ENCODE data around the gene ZBTB16. TPM values are rescaled to one million over a fixed set of nuclear protein-coding genes. Genes with fewer than 3 reads are reported as not detected.

The ZBTB16 gene
- total RNA-seq, 1 donor from 2014 or later, result 0.17 TPM

GRCh38 chr11:114063149-114063828 is 3.8 kb downstream of the ZBTB16 start:
- TF ChIP-seq CTCF (conservative IDR thresholded peaks at IDR 0.05; ENCODE audit: low read depth, low read length), result no peak
- no peak overlapping the region for H3K4me3 ChIP-seq (ENCODE audit: low read depth, low read length)
- no peak for DNase-seq (ENCODE audit: low read depth)

DNA sequence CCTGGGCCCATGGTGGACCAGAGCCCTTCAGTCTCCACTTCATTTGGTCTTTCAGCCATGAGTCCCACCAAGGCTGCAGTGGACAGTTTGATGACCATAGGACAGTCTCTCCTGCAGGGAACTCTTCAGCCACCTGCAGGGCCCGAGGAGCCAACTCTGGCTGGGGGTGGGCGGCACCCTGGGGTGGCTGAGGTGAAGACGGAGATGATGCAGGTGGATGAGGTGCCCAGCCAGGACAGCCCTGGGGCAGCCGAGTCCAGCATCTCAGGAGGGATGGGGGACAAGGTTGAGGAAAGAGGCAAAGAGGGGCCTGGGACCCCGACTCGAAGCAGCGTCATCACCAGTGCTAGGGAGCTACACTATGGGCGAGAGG is 4.3 kb downstream of the ZBTB16 start:
- H3K4me3 ChIP-seq (ENCODE audit: low read depth, low read length), result no peak overlapping the region
- DNase-seq (ENCODE audit: low read depth), result no peak
- TF ChIP-seq CTCF (conservative IDR thresholded peaks at IDR 0.05; ENCODE audit: low read depth, low read length), result no peak

DNA sequence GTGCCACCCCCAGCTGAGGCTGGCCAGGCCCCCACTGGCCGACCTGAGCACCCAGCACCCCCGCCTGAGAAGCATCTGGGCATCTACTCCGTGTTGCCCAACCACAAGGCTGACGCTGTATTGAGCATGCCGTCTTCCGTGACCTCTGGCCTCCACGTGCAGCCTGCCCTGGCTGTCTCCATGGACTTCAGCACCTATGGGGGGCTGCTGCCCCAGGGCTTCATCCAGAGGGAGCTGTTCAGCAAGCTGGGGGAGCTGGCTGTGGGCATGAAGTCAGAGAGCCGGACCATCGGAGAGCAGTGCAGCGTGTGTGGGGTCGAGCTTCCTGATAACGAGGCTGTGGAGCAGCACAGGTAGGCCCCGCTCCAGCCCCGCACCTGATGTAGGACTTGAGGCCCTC is 4.7 kb downstream of the ZBTB16 start:
- H3K4me3 ChIP-seq (ENCODE audit: low read depth, low read length), result no peak overlapping the region
- no peak for DNase-seq (ENCODE audit: low read depth)
- TF ChIP-seq CTCF (conservative IDR thresholded peaks at IDR 0.05; ENCODE audit: low read depth, low read length), result no peak

- no peak for TF ChIP-seq CTCF (conservative IDR thresholded peaks at IDR 0.05; ENCODE audit: low read depth, low read length)
- no peak for DNase-seq (ENCODE audit: low read depth)
Observed at GRCh38 chr11:114065094-114065493, 5.6 kb downstream of the ZBTB16 start.

GRCh38 chr11:114066046-114066648 is 6.6 kb downstream of the ZBTB16 start:
- H3K4me3 ChIP-seq (ENCODE audit: low read depth, low read length), result no peak overlapping the region
- DNase-seq (ENCODE audit: low read depth), result no peak
- no peak for TF ChIP-seq CTCF (conservative IDR thresholded peaks at IDR 0.05; ENCODE audit: low read depth, low read length)

More at GRCh38 chr11:114065094-114065493, 5.6 kb downstream of the ZBTB16 start:
- H3K4me3 ChIP-seq (ENCODE audit: low read depth, low read length), result no peak overlapping the region

DNA sequence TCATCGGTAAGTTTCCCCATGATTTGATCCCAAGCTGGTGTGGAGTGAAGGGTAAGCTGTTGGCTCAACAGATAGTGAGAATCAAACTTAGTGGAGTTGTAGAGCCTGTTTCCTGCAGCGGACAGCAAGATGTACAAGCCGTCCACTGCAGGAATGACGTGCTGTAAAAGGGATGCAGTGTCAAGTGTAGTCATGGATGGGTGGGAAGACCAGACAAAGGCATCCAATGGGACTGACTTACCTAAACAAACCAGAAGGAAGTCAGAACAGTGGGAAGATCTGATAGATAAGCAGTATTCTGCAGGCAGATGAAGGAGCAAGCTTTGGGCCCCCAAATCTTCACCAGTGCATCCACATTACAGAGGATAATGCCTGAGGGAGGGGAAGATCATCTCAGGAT is 8.8 kb downstream of the ZBTB16 start:
- no peak for TF ChIP-seq CTCF (conservative IDR thresholded peaks at IDR 0.05; ENCODE audit: low read depth, low read length)
- H3K4me3 ChIP-seq (ENCODE audit: low read depth, low read length), result no peak overlapping the region
- DNase-seq (ENCODE audit: low read depth), result no peak

Data from epithelial cell of proximal tubule (primary cell).